Measurements from ENCODE around the gene ACOT7.

Gene ACOT7

GRCh38 chr1:6261615-6261995 lies 132.0 kb downstream of the ACOT7 start:
- DNase-seq = no peak

DNA sequence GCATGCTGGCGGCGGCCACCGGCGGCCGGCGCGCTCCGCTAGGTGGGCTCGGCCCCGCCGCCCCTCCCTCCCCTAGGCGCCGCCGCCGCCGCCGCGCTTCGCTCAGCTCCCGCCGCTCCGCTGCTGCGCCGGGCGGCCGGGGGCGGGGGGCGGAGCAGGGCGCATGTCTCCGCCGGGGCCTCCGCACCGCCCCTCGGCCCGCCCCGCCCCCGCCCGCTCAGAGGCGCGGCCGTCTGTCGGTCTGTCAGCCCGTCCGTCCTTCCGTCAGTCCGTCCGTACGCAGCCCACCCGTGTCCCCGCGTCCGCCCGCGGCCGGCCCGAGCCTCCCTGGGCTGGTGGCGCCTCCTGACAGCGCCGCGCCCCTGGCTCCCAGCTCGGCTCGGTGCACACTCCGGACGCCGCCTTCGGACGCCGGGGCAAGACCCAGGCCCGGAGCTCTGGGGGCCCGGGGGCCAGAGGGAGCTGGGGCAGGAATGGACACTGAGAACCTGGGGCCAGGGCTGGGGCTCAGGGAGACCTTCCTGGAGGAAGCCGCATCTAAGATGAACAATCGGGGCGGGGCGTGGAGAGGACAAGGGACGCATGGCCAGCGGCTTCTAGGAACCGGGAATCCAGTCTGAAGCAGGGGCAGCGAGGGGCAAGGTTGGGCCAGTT lies 132.5 kb downstream of the ACOT7 start, which contains the start of gene GPR153:
TSS of gene GPR153 (minus strand) at position 138 of the 654 bp plus-strand sequence. CDS start 6,193 bp downstream, outside the sequence.
- DNase-seq = no peak

- no peak for DNase-seq
These were observed 133.1 kb downstream of the ACOT7 start for GRCh38 chr1:6260433-6260934.

- DNase-seq = no peak
These were observed 133.8 kb downstream of the ACOT7 start for GRCh38 chr1:6259491-6260362.

GRCh38 chr1:6258675-6259074 lies 134.9 kb downstream of the ACOT7 start:
- DNase-seq = no peak

DNA sequence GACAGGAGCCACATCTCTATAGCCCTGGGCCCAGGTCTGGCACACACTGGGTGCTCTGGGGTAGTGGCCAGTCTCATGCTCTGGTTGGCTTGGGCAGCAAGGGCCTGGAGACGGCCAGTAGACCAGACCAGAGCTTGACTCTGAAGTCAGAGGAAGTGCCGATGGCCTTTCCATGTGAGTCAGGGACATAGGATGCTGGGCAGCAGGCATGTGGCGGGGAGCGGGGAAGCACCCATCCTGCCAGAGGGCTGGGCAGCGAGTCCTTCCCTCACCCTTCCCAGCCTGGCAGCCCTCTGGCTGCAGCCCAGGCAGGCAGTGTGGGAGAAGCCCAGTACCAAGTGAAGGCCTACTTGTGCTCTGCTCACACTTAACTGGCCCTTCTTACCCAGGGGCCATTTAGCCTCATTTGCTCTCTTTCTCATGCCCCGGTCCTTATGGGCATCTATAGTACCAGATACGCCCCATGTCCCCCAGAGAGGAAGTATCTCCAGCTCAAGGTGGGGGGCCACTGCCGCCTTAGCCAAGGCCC lies 136.0 kb downstream of the ACOT7 start:
- no peak for DNase-seq

DNA sequence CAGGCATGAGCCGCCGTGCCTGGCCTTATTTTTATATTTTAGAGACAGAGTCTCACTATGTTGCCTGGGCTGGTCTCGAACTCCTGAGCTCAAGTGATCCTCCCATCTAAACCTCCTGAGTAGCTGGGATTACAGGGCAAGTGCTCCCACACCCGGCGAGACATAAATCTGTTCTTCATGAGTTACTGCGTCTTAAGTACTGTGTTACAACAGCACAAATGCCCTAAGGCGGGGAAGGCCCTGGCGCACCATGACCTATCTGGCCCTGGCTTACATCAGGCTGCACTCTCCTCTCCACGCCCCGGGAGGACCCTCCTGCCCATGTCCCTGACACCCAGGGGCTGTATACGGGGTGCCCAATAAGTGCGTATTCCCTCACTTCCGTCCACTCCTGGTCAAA lies 136.9 kb downstream of the ACOT7 start:
- no peak for DNase-seq

- DNase-seq = no peak
These were observed 138.9 kb downstream of the ACOT7 start for GRCh38 chr1:6254691-6255090.

GRCh38 chr1:6253380-6253779 lies 140.2 kb downstream of the ACOT7 start:
- no peak for DNase-seq

- no peak for DNase-seq
These were observed 141.2 kb downstream of the ACOT7 start for GRCh38 chr1:6252374-6252710.

- DNase-seq = no peak
These were observed 141.7 kb downstream of the ACOT7 start for GRCh38 chr1:6251681-6252373.

GRCh38 chr1:6251233-6251632 lies 142.3 kb downstream of the ACOT7 start:
- no peak for DNase-seq

GRCh38 chr1:6249739-6250689 lies 143.6 kb downstream of the ACOT7 start:
- DNase-seq = no peak

- no peak for DNase-seq
These were observed 144.4 kb downstream of the ACOT7 start for GRCh38 chr1:6248932-6249738.

- no peak for DNase-seq
These were observed 145.3 kb downstream of the ACOT7 start for GRCh38 chr1:6248161-6248776.

DNA sequence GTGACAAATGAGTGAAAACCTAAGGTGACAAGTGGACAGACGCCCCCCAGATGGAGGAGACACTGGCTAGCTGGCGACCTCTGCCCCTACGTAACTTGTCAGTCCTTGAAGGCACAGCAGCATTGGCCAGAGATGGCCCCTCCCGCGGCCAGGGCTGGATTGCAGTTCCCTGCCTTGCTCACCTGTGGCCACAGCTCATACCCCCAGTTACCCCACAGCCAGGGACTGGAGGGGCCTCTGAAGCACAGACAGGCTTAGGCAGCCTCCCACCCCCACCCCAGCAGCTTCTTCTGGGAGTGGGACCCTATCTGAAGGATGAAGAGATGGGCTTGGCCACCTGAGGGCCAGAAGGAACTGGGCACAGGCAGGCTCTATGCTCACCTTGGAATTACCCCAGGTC lies 145.9 kb downstream of the ACOT7 start:
- DNase-seq = no peak

DNA sequence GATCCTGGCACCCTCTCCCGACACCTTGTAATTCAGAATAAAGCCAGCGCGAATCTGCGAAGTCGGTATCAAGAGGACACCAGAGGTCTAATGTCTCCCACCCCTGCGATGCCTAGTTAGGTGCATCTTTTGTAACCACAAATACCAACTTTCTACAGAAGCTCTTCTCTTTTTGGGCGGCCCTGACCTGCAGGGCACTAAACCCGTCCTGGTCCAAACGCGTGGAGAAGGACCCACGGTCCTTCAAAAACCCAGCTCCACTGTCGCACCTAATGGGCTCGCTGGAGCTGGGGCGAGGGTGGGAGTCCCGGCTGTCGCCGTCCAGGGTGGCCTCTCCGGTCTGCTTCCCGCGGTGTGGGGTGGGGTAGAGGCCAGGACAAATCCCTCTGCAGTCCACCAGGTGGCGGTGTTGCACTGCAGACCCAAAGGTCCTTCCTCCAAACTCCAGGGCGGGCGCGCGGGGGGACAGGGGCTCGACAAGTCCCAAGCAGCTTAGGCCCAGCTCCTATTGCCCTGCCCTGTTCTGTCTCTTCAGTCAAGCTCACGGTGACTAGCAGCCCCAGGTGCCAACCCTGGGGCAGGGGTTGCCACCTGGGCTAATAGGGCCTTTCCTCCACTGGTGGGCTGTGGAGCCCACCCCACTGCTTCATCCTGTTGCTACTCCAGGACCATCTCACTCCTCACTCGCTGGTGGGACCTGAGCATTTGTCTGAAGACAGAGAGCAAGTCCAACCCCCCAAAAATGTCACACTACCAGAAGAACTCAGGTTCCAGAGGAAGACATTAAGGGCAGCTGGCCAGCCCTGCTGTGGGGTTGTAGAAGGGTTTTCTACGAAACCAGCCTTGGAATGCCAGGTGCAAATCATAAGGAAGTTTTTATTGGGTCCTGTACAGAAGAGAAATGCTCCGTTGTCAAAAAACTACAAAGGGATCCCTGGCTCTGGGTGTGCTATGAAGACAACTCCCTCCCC lies 146.8 kb downstream of the ACOT7 start:
- peak; percentile 21 for DNase-seq

DNA sequence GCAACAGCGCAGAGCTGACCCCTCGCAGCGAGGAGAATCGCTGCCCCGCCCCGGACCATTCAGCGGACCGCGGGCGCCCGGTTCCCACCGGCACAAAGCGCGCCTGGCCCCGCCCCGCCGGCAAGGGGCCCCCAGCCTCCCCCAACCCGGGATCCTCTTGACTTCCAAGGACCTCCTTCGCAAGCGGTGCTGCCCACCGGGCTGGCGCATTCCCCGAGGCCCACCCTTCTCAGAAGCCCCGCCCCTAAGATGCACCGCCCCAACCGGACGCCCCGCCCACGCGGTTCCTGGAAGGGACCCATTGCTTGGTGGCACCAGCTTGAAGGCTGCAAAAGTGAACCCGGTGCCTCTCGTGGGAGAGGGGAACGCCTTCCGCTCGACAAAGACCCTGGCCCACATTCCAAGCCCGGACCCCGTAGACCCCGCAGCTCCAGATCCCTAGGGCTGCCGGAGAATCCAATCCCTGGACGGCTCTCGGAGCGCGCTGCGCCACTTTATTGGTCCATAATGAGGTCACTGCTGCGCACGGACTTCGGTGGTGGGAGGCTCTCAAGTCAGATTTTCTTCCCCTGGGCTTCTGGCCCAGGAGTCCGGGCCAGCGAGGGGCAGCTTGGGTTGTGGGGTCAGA lies 147.6 kb downstream of the ACOT7 start:
- DNase-seq = no peak

Data from NCI-H1417 treated with DMSO at 0.1 percent for 48 hours (cell line).